ENCODE measurements around the gene CCDC81.
"Not testable (repeated sequence)": the region's sequence is repeated elsewhere in the genome, so short reads cannot be mapped to it uniquely, and the experiment has no call there.

The CCDC81 gene

DNA sequence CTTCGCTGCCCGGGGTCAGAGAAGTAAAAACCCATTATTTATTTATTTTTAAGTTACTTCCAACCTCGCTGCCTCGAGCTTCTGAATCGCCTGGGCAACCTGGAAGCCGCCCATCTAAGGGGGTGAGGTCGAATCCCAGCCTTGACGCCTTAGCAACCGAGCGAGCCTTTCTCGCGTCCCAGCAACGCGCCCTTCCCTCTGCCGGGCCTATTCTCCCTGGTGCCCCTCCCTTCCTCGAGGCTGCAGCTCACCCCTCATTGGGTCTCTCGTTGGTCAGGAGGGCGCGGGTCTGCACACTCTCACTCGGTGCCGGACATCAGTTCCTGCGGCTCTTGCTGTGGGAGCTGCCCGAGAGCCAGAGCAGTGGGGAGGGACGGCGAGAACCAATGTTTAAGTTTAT lies at the start of gene CCDC81:
Gene CCDC81 (plus strand): TSS at position 302 of the 400 bp plus-strand sequence. CDS start 277 bp downstream, outside the sequence.
- DNase-seq (ENCODE audit: low read depth, low spot score), result no peak
- CTCF ChIA-PET, result interaction anchor here (0.8 to 3.2 kb wide), 3 partner anchors 9 to 16 kb away, joined by 3 to 20 read pairs (median 4); no protein-coding TSS in a partner anchor
- POLR2A ChIA-PET, result no interaction called here
- H3K4me3 ChIP-seq (ENCODE audit: low read depth, low read length), result peak within 1 kb of the TSS; percentile 27; the same call in 1 of the 2 replicates
- TF ChIP-seq, protein P1, sequence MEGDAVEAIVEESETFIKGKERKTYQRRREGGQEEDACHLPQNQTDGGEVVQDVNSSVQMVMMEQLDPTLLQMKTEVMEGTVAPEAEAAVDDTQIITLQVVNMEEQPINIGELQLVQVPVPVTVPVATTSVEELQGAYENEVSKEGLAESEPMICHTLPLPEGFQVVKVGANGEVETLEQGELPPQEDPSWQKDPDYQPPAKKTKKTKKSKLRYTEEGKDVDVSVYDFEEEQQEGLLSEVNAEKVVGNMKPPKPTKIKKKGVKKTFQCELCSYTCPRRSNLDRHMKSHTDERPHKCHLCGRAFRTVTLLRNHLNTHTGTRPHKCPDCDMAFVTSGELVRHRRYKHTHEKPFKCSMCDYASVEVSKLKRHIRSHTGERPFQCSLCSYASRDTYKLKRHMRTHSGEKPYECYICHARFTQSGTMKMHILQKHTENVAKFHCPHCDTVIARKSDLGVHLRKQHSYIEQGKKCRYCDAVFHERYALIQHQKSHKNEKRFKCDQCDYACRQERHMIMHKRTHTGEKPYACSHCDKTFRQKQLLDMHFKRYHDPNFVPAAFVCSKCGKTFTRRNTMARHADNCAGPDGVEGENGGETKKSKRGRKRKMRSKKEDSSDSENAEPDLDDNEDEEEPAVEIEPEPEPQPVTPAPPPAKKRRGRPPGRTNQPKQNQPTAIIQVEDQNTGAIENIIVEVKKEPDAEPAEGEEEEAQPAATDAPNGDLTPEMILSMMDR (IDR thresholded peaks at IDR 0.05; ENCODE audit: insufficient read depth, low read length, missing control alignments), result no peak

DNA sequence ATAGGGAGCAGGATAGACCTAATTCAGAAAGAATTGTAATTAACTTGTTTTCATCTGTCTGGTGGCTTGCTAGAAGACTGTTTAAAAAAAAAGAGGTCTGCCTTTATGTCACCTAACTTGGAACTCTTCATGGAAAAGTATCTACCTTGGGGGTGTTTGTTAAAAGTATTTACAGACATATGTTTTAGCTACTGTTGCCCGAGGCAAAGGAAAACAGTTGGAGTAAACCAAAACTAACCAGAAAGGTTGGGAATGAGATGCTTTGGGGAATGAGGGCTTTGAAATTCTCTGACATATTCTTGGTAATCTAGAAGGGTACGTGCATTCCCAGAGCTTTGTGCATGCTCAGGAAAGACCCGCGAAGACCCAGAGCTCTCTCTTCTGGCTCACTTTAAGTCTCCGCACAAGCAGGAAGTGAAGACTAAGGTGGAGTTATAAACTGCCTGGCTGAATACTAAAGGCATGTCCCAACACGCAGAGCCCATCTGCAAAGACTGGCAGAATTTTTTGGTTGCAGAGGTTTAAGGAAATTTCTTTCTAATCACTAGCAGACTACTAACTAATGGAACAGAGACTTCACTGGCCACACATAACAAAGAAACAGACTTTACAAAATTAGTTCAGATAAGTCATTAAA lies 39.4 kb upstream of the CCDC81 start:
- ChIA-PET POLR2A (no interaction called here), CTCF (interaction anchor here (0.8 to 1.9 kb wide), 5 partner anchors 14 to 84 kb away, joined by 4 to 6 read pairs (median 4); no protein-coding TSS in a partner anchor)
- TF ChIP-seq, protein P1 (IDR thresholded peaks at IDR 0.05; ENCODE audit: insufficient read depth, low read length, missing control alignments), result no peak
- no peak for DNase-seq (ENCODE audit: low read depth, low spot score)
- no peak overlapping the region for H3K4me3 ChIP-seq (ENCODE audit: low read depth, low read length)

DNA sequence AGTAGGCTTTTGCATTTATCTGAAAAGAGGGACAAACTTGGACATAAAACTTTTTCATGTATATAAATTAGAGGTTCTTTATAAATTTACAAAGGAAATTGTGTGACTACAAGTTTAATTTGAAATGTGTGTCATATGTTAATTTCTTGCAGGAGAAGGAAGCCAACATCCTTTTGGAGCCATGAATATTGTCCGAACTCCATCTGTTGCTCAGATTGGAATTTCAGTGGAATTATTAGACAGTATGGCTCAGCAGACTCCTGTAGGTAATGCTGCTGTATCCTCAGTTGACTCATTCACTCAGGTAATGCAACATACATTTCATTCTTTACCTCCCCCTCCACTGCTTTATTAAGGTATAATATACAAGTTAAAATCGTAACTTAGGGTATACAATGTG lies 37.5 kb upstream of the CCDC81 start:
- H3K4me3 ChIP-seq (ENCODE audit: low read depth, low read length), result no peak overlapping the region
- ChIA-PET CTCF (interaction anchor here (1.3 to 1.9 kb wide), 2 partner anchors 7 to 24 kb away, joined by 3 to 6 read pairs; no protein-coding TSS in a partner anchor), POLR2A (no interaction called here)
- DNase-seq (ENCODE audit: low read depth, low spot score), result no peak
- TF ChIP-seq, protein P1 (IDR thresholded peaks at IDR 0.05; ENCODE audit: insufficient read depth, low read length, missing control alignments), result no peak

DNA sequence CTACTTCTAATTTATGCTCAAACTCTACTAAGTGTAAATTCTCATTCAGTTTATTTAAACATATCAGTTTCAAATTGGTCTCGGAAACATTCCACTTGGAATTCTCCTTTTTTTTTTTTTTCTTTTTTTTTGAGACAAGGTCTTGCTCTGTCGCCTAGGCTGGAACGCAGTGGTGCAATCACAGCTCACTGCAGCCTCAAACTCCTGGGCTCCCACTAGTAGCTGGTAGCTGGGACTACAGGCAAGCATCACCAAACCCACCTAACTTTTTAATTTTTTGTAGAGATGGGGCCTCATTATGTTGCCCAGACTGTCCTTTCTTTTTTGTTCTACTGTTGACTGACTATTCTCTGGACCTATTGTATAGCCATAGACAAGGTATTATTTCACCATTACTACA lies 33.3 kb upstream of the CCDC81 start:
- DNase-seq (ENCODE audit: low read depth, low spot score), result no peak
- TF ChIP-seq, protein P1 (IDR thresholded peaks at IDR 0.05; ENCODE audit: insufficient read depth, low read length, missing control alignments), result no peak
- ChIA-PET CTCF (no interaction called here), POLR2A (interaction anchor here (0.7 kb wide), 1 partner anchor 293 kb away, joined by 3 read pairs; no protein-coding TSS in a partner anchor)
- no peak overlapping the region for H3K4me3 ChIP-seq (ENCODE audit: low read depth, low read length)

DNA sequence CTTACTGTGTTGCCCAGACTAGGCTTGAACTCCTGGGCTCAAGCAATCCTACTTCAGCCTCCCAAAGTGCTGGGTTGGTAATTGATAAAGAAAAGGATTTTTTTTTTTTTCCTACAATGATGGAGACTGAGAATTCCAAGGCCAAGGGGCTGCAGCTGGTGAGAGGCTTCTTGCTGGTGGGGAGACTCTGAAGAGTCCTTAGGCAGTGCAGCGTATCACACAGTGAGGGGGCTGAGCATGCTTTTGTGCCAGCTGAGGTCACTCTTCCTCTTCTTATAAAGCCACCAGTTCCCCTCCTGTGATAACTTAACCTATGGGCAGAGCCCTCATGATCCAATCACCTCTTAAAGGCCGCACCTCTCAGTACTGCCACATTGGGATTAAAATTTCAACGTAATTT lies 28.2 kb upstream of the CCDC81 start:
- ChIA-PET POLR2A (no interaction called here), CTCF (interaction anchor here (1.7 to 2.2 kb wide), 2 partner anchors 14 to 456 kb away, joined by 3 to 7 read pairs; no protein-coding TSS in a partner anchor)
- TF ChIP-seq, protein P1 (IDR thresholded peaks at IDR 0.05; ENCODE audit: insufficient read depth, low read length, missing control alignments), result no peak
- no peak for DNase-seq (ENCODE audit: low read depth, low spot score)
- H3K4me3 ChIP-seq (ENCODE audit: low read depth, low read length), result no peak overlapping the region

DNA sequence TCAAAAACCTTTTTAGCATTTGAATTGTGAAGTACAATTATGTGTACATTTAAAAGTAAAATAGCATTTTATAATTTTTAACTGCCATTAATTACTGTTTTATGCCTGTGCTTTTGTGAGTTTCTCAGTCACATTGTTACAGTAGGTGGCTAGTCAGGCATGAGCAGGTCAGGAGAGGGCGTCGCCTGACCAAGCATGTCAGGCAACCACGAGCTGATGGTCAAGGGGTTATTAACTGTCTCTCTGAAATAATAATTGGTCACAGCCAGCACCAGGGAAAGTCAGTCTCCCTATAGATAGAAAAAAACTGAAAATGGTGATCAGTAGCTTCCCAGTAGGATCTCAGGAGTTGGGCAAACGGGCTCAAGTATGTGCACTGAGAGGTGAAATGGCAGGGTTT lies 19.4 kb upstream of the CCDC81 start:
- H3K4me3 ChIP-seq (ENCODE audit: low read depth, low read length), result no peak overlapping the region
- ChIA-PET CTCF (no interaction called here), POLR2A (no interaction called here)
- TF ChIP-seq, protein P1 (IDR thresholded peaks at IDR 0.05; ENCODE audit: insufficient read depth, low read length, missing control alignments), result no peak
- DNase-seq (ENCODE audit: low read depth, low spot score), result no peak

DNA sequence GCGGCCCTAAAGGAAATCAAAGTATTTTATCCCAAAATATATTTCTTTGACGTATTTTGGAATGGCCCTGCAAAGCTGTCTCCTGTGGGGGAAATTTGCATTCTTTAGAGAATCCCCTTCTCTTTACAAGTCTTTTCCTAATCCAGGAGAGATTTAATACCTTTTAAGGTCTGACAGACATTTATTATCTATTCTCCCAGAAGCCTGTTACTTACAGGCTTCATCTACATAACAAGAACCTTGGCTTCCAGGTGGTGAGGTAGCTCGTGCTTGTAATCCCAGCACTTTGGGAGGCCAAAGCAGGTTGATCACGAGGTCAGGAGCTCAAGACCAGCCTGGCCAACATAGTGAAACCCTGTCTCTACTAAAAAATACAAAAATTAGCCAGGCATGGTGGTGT lies 17.3 kb upstream of the CCDC81 start:
- DNase-seq (ENCODE audit: low read depth, low spot score); H3K4me3 ChIP-seq (ENCODE audit: low read depth, low read length); POLR2A ChIA-PET: not testable (repeated sequence)
- CTCF ChIA-PET, result interaction anchor here (1.0 to 14.5 kb wide), 4 partner anchors 12 to 100 kb away, joined by 3 to 247 read pairs (median 4); partner anchors contain the start of gene CCDC81

Measured in AG04449 (cell line).